GM23338 (cell line): ENCODE results near the gene CACNA1C. TPM values are rescaled to one million over a fixed set of nuclear protein-coding genes. Genes with fewer than 3 reads are reported as not detected.

Experiments
- ATAC-seq: fragments of 200-7000 bp; cut with Tn5 transposase; 3 replicates; pipeline ENCODE4 v1.9.1; 2020
- DNase-seq: peaks from one replicate; pipeline ENCODE4 v3.0.0-alpha.2; 2015; ENCODE audit warnings: low spot score
- H2AFZ ChIP-seq: fragments of 200-600 bp; sonication (generic); 2 replicates; pipeline ENCODE4 v1.8.0; 2016; ENCODE audit warnings: antibody characterized with exemption, mild to moderate bottlenecking, moderate library complexity
- H3F3A ChIP-seq: fragments of 200-600 bp; sonication (generic); replicated peaks from 2 replicates; pipeline ENCODE4 v1.8.0; 2017; ENCODE audit warnings: antibody characterized with exemption, mixed run types, low read depth
- H3K27ac ChIP-seq: fragments of 200-600 bp; sonication (generic); 2 replicates; pipeline ENCODE4 v1.6.1; 2016; ENCODE audit warnings: low read depth
- H3K27me3 ChIP-seq: fragments of 200-600 bp; sonication (generic); 2 replicates; pipeline ENCODE4 v1.8.0; 2016; ENCODE audit warnings: mild to moderate bottlenecking, mixed run types, moderate library complexity; ENCODE audit not compliant: insufficient read depth
- H3K36me3 ChIP-seq: fragments of 200-600 bp; sonication (generic); 2 replicates; pipeline ENCODE4 v1.8.0; 2016; ENCODE audit warnings: mild to moderate bottlenecking; ENCODE audit not compliant: insufficient read depth
- H3K4me1 ChIP-seq: fragments of 200-600 bp; sonication (generic); 2 replicates; pipeline ENCODE4 v1.8.0; 2016; ENCODE audit warnings: mild to moderate bottlenecking, moderate library complexity; ENCODE audit not compliant: insufficient read depth
- H3K4me2 ChIP-seq: fragments of 200-600 bp; sonication (generic); 2 replicates; pipeline ENCODE4 v1.7.1; 2017; ENCODE audit warnings: mixed run types
- H3K4me3 ChIP-seq: fragments of 200-600 bp; sonication (generic); 2 replicates; pipeline ENCODE4 v1.6.1; 2016; ENCODE audit warnings: mixed run types
- H3K79me2 ChIP-seq: fragments of 200-600 bp; sonication (generic); replicated peaks from 2 replicates; pipeline ENCODE4 v1.8.0; 2017; ENCODE audit warnings: mild to moderate bottlenecking; ENCODE audit not compliant: insufficient read depth
- H3K9me2 ChIP-seq: fragments of 200-600 bp; sonication (generic); 2 replicates; pipeline ENCODE4 v1.8.0; 2017; ENCODE audit not compliant: insufficient read depth
- H4K20me1 ChIP-seq: fragments of 200-600 bp; sonication (generic); replicated peaks from 2 replicates; pipeline ENCODE4 v1.8.0; 2017; ENCODE audit warnings: mild to moderate bottlenecking; ENCODE audit not compliant: insufficient read depth
- H3K27ac Mint-ChIP-seq: 2 replicates; pipeline ENCODE4 v1.8.0; 2020; ENCODE audit warnings: inconsistent platforms, mild to moderate bottlenecking, moderate library complexity, mixed read lengths
- H3K27me3 Mint-ChIP-seq: 3 replicates; pipeline ENCODE4 v1.8.0; 2022; ENCODE audit warnings: low read depth, mild to moderate bottlenecking, moderate library complexity, mixed read lengths, inconsistent platforms; ENCODE audit not compliant: insufficient read depth, poor library complexity
- H3K36me3 Mint-ChIP-seq: 3 replicates; pipeline ENCODE4 v1.8.0; 2021; ENCODE audit warnings: low read depth, mild to moderate bottlenecking, inconsistent platforms, moderate library complexity, mixed read lengths
- H3K4me1 Mint-ChIP-seq: 3 replicates; pipeline ENCODE4 v1.8.0; 2020; ENCODE audit warnings: mild to moderate bottlenecking, inconsistent platforms, mixed read lengths
- H3K4me3 Mint-ChIP-seq: 3 replicates; pipeline ENCODE4 v1.8.0; 2021; ENCODE audit warnings: moderate library complexity, mild to moderate bottlenecking, inconsistent platforms, mixed read lengths
- H3K9me3 Mint-ChIP-seq: 3 replicates; pipeline ENCODE4 v1.8.0; 2020; ENCODE audit warnings: moderate library complexity, mild to moderate bottlenecking, inconsistent platforms, mixed read lengths
- CREB1 ChIP-seq: fragments of 250-450 bp; sonication (Bioruptor Pico); IDR thresholded peaks from 2 replicates; pipeline ENCODE4 v1.5.0; 2020; ENCODE audit warnings: low read depth, mild to moderate bottlenecking, moderate library complexity
- CTCF ChIP-seq, 2 experiments: fragments of 200-600 bp in 1 of 2; sonication (generic) in 1 of 2; conservative IDR thresholded peaks; 2 replicates each; pipeline versions ENCODE4 v1.5.1 to v1.6.1; 2016 to 2017; ENCODE audit warnings: antibody characterized with exemption in 2 of 2, low read depth in 2 of 2, mild to moderate bottlenecking in 2 of 2, moderate library complexity in 1 of 2
- ETS1 ChIP-seq: IDR thresholded peaks from 2 replicates; pipeline ENCODE4 v1.6.1; 2016; ENCODE audit warnings: antibody characterized with exemption
- EZH2 ChIP-seq: fragments of 200-600 bp; sonication (generic); IDR thresholded peaks from one replicate; pipeline ENCODE4 v1.8.0; 2017; ENCODE audit warnings: antibody characterized with exemption, mild to moderate bottlenecking, low read depth; ENCODE audit not compliant: unreplicated experiment
- EZH2phosphoT487 ChIP-seq: fragments of 200-600 bp; sonication (generic); IDR thresholded peaks from one replicate; pipeline ENCODE4 v1.8.1; 2018; ENCODE audit warnings: antibody characterized with exemption; ENCODE audit not compliant: unreplicated experiment
- JUNB ChIP-seq: IDR thresholded peaks from one replicate; pipeline ENCODE4 v1.6.1; 2016; ENCODE audit warnings: antibody characterized with exemption; ENCODE audit not compliant: unreplicated experiment
- NANOG ChIP-seq: IDR thresholded peaks from 2 replicates; pipeline ENCODE4 v1.6.1; 2016; ENCODE audit warnings: antibody characterized with exemption, borderline replicate concordance
- POLR2AphosphoS5 ChIP-seq: IDR thresholded peaks from 2 replicates; pipeline ENCODE4 v1.6.1; 2016; ENCODE audit warnings: antibody characterized with exemption, low read depth
- REST ChIP-seq: IDR thresholded peaks from one replicate; pipeline ENCODE4 v1.6.1; 2018; ENCODE audit warnings: antibody characterized with exemption; ENCODE audit not compliant: unreplicated experiment
- STAT1 ChIP-seq: IDR thresholded peaks from one replicate; pipeline ENCODE4 v1.6.1; 2016; ENCODE audit warnings: antibody characterized with exemption; ENCODE audit not compliant: unreplicated experiment
- ZNF114 ChIP-seq: fragments of 250-450 bp; sonication (Bioruptor Pico); IDR thresholded peaks from 2 replicates; pipeline ENCODE4 v1.5.0; 2020; ENCODE audit warnings: mild to moderate bottlenecking, moderate library complexity
- ZNF331 ChIP-seq: fragments of 250-450 bp; sonication (Bioruptor Pico); IDR thresholded peaks from 2 replicates; pipeline ENCODE4 v1.5.0; 2020; ENCODE audit warnings: low read depth, mild to moderate bottlenecking, moderate library complexity
- ZNF462 ChIP-seq: fragments of 250-450 bp; sonication (Bioruptor Pico); IDR thresholded peaks from 2 replicates; pipeline ENCODE4 v1.5.0; 2020; ENCODE audit warnings: mild to moderate bottlenecking, moderate library complexity
- polyA plus RNA-seq: library from polyadenylated mRNA; unstranded; fragments of >200 nt; fragmentation: Nextera tagmentation; extraction: Ambion mirVana; gene quantifications from 2 replicates; pipeline ENCODE4 v1.2.1, GENCODE V29; 2016
- total RNA-seq: library from RNA; depleted of rRNA; stranded (reverse); fragments of >200 nt; shearing (Covaris generic); gene quantifications from 2 replicates; pipeline ENCODE4 v1.2.3, GENCODE V29; 2014

CACNA1C gene
- total and polyA plus RNA-seq, 2 experiments from 2014 or later, result 0.78 to 2.1 TPM

- Histone ChIP-seq H3K79me2 (no peaks in the 10 kb centered on the region), H3K36me3 (no peaks in the 10 kb centered on the region), H4K20me1 (no peaks in the 10 kb centered on the region), H3K27me3 (no peaks in the 10 kb centered on the region), H3F3A (no peaks in the 10 kb centered on the region), H3K9me2 (no peaks in the 10 kb centered on the region), H3K4me3 (no peak overlapping the region), H3K4me1 (peaks cover 11% of the 10 kb centered on the region), H3K27ac (no peak overlapping the region), H3K4me2 (no peak overlapping the region), H2AFZ (peak overlapping the region; percentile 43; the same call in 1 of the 2 replicates)
- Mint-ChIP-seq H3K4me1 (peaks cover 62% of the 10 kb centered on the region), H3K27ac (no peak overlapping the region), H3K36me3 (no peaks in the 10 kb centered on the region), H3K4me3 (no peak overlapping the region), H3K9me3 (no peaks in the 10 kb centered on the region; the same call in 2 of the 3 replicates), H3K27me3 (peaks cover 7% of the 10 kb centered on the region)
- ATAC-seq, result no peak
- TF ChIP-seq EZH2, result no peak
- TF ChIP-seq ZNF331 (CRISPR knock-in tag), result no peak
- TF ChIP-seq JUNB, result no peak
- no peak for TF ChIP-seq NANOG
- no peak for TF ChIP-seq CREB1
- TF ChIP-seq ETS1, result no peak
- TF ChIP-seq REST, result no peak
- TF ChIP-seq ZNF462 (CRISPR knock-in tag), result no peak
- no peak for TF ChIP-seq EZH2phosphoT487
- TF ChIP-seq CTCF (conservative IDR thresholded peaks at IDR 0.05; ENCODE audit: low read depth in 2 of 2), result no peak
- no peak for TF ChIP-seq STAT1
- no peak for TF ChIP-seq ZNF114 (CRISPR knock-in tag)
- no peak for TF ChIP-seq POLR2AphosphoS5
- DNase-seq, result no peak
Observed at GRCh38 chr12:2283916-2284315, 231.1 kb downstream of the CACNA1C start.
